T1000 (cell line): ENCODE results near the gene GRIP2.

Source experiments
- DNase-seq: peaks from one replicate; lab custom pipeline; 2025; ENCODE audit warnings: mixed read lengths; lab: John Stamatoyannopoulos, UW

GRIP2 gene

GRCh38 chr3:14505803-14506500 is 34.2 kb downstream of the GRIP2 start:
- DNase-seq, result no peak

- no peak for DNase-seq
These were observed 34.9 kb downstream of the GRIP2 start for GRCh38 chr3:14505001-14505802.

- no peak for DNase-seq
These were observed 36.5 kb downstream of the GRIP2 start for GRCh38 chr3:14503706-14504065.

GRCh38 chr3:14503033-14503705 is 37.0 kb downstream of the GRIP2 start:
- no peak for DNase-seq

GRCh38 chr3:14502472-14502871 is 37.7 kb downstream of the GRIP2 start:
- DNase-seq, result no peak

GRCh38 chr3:14497321-14497720 is 42.8 kb downstream of the GRIP2 start:
- DNase-seq, result no peak

- DNase-seq, result no peak
These were observed 43.8 kb downstream of the GRIP2 start for GRCh38 chr3:14496351-14496750.

GRCh38 chr3:14494973-14495300 is 45.2 kb downstream of the GRIP2 start:
- no peak for DNase-seq

- DNase-seq, result no peak
These were observed 45.7 kb downstream of the GRIP2 start for GRCh38 chr3:14494279-14494972.

GRCh38 chr3:14492948-14493881 is 46.9 kb downstream of the GRIP2 start:
- DNase-seq, result no peak

GRCh38 chr3:14491396-14492190 is 48.5 kb downstream of the GRIP2 start:
- no peak for DNase-seq

GRCh38 chr3:14490831-14491230 is 49.3 kb downstream of the GRIP2 start:
- no peak for DNase-seq

- no peak for DNase-seq
These were observed 49.9 kb downstream of the GRIP2 start for GRCh38 chr3:14490255-14490654.

GRCh38 chr3:14489641-14490040 is 50.5 kb downstream of the GRIP2 start:
- DNase-seq, result no peak

- DNase-seq, result no peak
These were observed 51.7 kb downstream of the GRIP2 start for GRCh38 chr3:14488286-14489041.

- DNase-seq, result no peak
These were observed 52.3 kb downstream of the GRIP2 start for GRCh38 chr3:14487821-14488220.

GRCh38 chr3:14487086-14487485 is 53.1 kb downstream of the GRIP2 start:
- DNase-seq, result no peak

GRCh38 chr3:14486460-14486859 is 53.7 kb downstream of the GRIP2 start:
- no peak for DNase-seq

- DNase-seq, result no peak
These were observed 54.2 kb downstream of the GRIP2 start for GRCh38 chr3:14485981-14486380.

- no peak for DNase-seq
These were observed 55.4 kb downstream of the GRIP2 start for GRCh38 chr3:14484741-14485140.
